Endothelial cell of umbilical vein (primary cell): ENCODE data around the gene PHF23. TPM values are rescaled to one million over a fixed set of nuclear protein-coding genes. Genes with fewer than 3 reads are reported as not detected.

Experiments used
- BruUV-seq: library from RNA; stranded (reverse); fragments of 400-500 nt; replicated peaks from 2 replicates; lab custom pipeline; 2021; lab: Mats Ljungman, UMichigan
- CTCF ChIA-PET: fragments of 300-600, 350-600 bp; sonication (Branson Sonifier 250); formaldehyde crosslinking; loops from one replicate; lab custom pipeline; 2021; ENCODE audit warnings: antibody characterized with exemption, inconsistent platforms; lab: Charles Lee
- POLR2A ChIA-PET: fragments of 300-600, 350-600 bp; sonication (Branson Sonifier 250); formaldehyde crosslinking; loops from one replicate; lab custom pipeline; 2021; ENCODE audit warnings: antibody characterized with exemption, inconsistent platforms; lab: Charles Lee
- DNase-seq: peaks from one replicate; pipeline ENCODE4 v3.0.0-alpha.2; 2011; ENCODE audit warnings: low read depth, low spot score
- FAIRE-seq: peaks from 2 replicates; lab custom pipeline; 2011; peaks lifted over from hg19 to GRCh38; lab: Jason Lieb, UNC
- H2AFZ ChIP-seq: 2 replicates; pipeline ENCODE4 v1.6.0; 2012; ENCODE audit warnings: low read depth, low read length, control low read depth, inconsistent platforms
- H3K27ac ChIP-seq: 2 replicates; pipeline ENCODE4 v1.5.1; 2011; ENCODE audit warnings: low read depth, mild to moderate bottlenecking, control low read depth, low read length, moderate library complexity; ENCODE audit not compliant: insufficient read depth
- H3K27me3 ChIP-seq, 2 experiments: 2 replicates each; pipeline versions ENCODE4 v1.6.0 to v1.6.1; 2011; ENCODE audit warnings: low read length in 2 of 2, mixed read lengths in 1 of 2; ENCODE audit not compliant: control insufficient read depth in 2 of 2, insufficient read depth in 2 of 2
- H3K36me3 ChIP-seq, 2 experiments: 2 replicates in 1 of 2; 3 replicates in 1 of 2; pipeline ENCODE4 v1.5.1; 2011; ENCODE audit warnings: low read length in 2 of 2, mild to moderate bottlenecking in 1 of 2, moderate library complexity in 1 of 2; ENCODE audit not compliant: control insufficient read depth in 2 of 2, insufficient read depth in 2 of 2; ENCODE audit errors: extremely low read depth in 1 of 2
- H3K4me1 ChIP-seq: 3 replicates; pipeline ENCODE4 v1.5.1; 2011; ENCODE audit warnings: mild to moderate bottlenecking, low read length; ENCODE audit not compliant: control insufficient read depth, insufficient read depth; ENCODE audit errors: extremely low read depth
- H3K4me2 ChIP-seq: 2 replicates; pipeline ENCODE4 v1.6.1; 2011; ENCODE audit warnings: low read length, control low read depth, mixed read lengths; ENCODE audit not compliant: insufficient read depth
- H3K4me3 ChIP-seq, 3 experiments: fragments of 200-600 bp in 1 of 3; sonication (generic), shearing (Covaris generic) in 1 of 3; replicated peaks in 1 of 3; 2 replicates each; pipeline ENCODE4 v1.5.1; 2011 to 2016; ENCODE audit warnings: control low read depth in 3 of 3, low read length in 3 of 3, mild to moderate bottlenecking in 2 of 3, inconsistent platforms in 1 of 3, low read depth in 1 of 3, moderate library complexity in 1 of 3; ENCODE audit not compliant: insufficient read depth in 1 of 3
- H3K79me2 ChIP-seq: 2 replicates; pipeline ENCODE4 v1.6.0; 2012; ENCODE audit warnings: low read length, inconsistent platforms; ENCODE audit not compliant: control insufficient read depth, insufficient read depth
- H3K9ac ChIP-seq: replicated peaks from 2 replicates; pipeline ENCODE3; 2011; ENCODE audit warnings: low read length, control low read depth; ENCODE audit not compliant: insufficient read depth; ENCODE audit errors: extremely low read depth
- H3K9me1 ChIP-seq: replicated peaks from 3 replicates; pipeline ENCODE4 v1.6.0; 2011; ENCODE audit warnings: mild to moderate bottlenecking, low read length; ENCODE audit not compliant: control insufficient read depth, insufficient read depth; ENCODE audit errors: extremely low read depth
- H3K9me3 ChIP-seq: replicated peaks from 2 replicates; pipeline ENCODE4 v1.5.1; 2012; ENCODE audit warnings: low read length, inconsistent platforms; ENCODE audit not compliant: control insufficient read depth, insufficient read depth
- H4K20me1 ChIP-seq: replicated peaks from 2 replicates; pipeline ENCODE3; 2011; ENCODE audit warnings: mild to moderate bottlenecking, low read length; ENCODE audit not compliant: control insufficient read depth, insufficient read depth; ENCODE audit errors: extremely low read depth
- EZH2 ChIP-seq: IDR thresholded peaks from 2 replicates; pipeline ENCODE4 v1.6.1; 2012; ENCODE audit warnings: borderline replicate concordance, low read depth, mild to moderate bottlenecking, moderate library complexity, low read length, inconsistent platforms; ENCODE audit not compliant: severe bottlenecking
- FOS ChIP-seq: IDR thresholded peaks from 2 replicates; pipeline ENCODE4 v1.6.1; 2011; ENCODE audit warnings: mild to moderate bottlenecking, low read length, moderate library complexity, borderline replicate concordance; ENCODE audit not compliant: insufficient read depth
- GATA2 ChIP-seq: IDR thresholded peaks from 2 replicates; pipeline ENCODE4 v1.7.0; 2011; ENCODE audit warnings: low read depth, mild to moderate bottlenecking, moderate library complexity, mixed read lengths, low read length; ENCODE audit not compliant: insufficient read length, insufficient read depth
- JUN ChIP-seq: IDR thresholded peaks from 2 replicates; pipeline ENCODE4 v1.6.1; 2011; ENCODE audit warnings: borderline replicate concordance, low read depth; ENCODE audit not compliant: insufficient read length, insufficient read depth
- MYC ChIP-seq: IDR thresholded peaks from one replicate; pipeline ENCODE4 v1.6.1; 2011; ENCODE audit warnings: mild to moderate bottlenecking, low read depth, low read length
- POLR2A ChIP-seq: IDR thresholded peaks from 2 replicates; pipeline ENCODE4 v1.6.1; 2012; ENCODE audit warnings: low read depth, mild to moderate bottlenecking, control low read depth, low read length
- POLR2AphosphoS5 ChIP-seq: IDR thresholded peaks from 2 replicates; pipeline ENCODE4 v1.6.1; 2012; ENCODE audit warnings: low read depth, mild to moderate bottlenecking, control low read depth, low read length, moderate library complexity; ENCODE audit not compliant: insufficient read depth
- dilution Hi-C: fragments of 300-500 bp; cut with MboI; formaldehyde crosslinking; loops from one replicate; pipeline ENCODE4 v1.15.0; 2019; ENCODE audit warnings: low sequenced_read_pairs; ENCODE audit not compliant: extremely low pct_ligation_motif_present
- intact Hi-C: fragments of 100-400 bp; cut with micrococcal nuclease; formaldehyde crosslinking; loops from one replicate; pipeline ENCODE4 v1.10.0; 2022
- polyA plus RNA-seq, 4 experiments: library from polyadenylated mRNA; depleted of rRNA in 3 of 4; stranded (reverse) in 3 of 4; unstranded in 1 of 4; fragments of >200 nt; gene quantifications; 2 replicates each; pipeline versions ENCODE4 v1.2.1 to v1.2.3, GENCODE V29; 2011 to 2012; ENCODE audit warnings: missing spikeins in 1 of 4
- total RNA-seq: library from RNA; stranded (reverse); gene quantifications from 2 replicates; pipeline ENCODE4 v1.2.3, GENCODE V29; 2021
- TF ChIP-seq, protein P1 (sequence below), 2 donors: IDR thresholded peaks; 1 replicate in 1 of 2; 2 replicates in 1 of 2; pipeline ENCODE4 v1.5.1; 2011; ENCODE audit warnings: low read length in 2 of 2, mild to moderate bottlenecking in 2 of 2, moderate library complexity in 2 of 2, control low read depth in 1 of 2, inconsistent platforms in 1 of 2, low read depth in 1 of 2; ENCODE audit not compliant: insufficient read depth in 1 of 2; ENCODE audit errors: extremely low read depth in 1 of 2
- TF ChIP-seq, protein P2 (sequence below): IDR thresholded peaks from 2 replicates; pipeline ENCODE4 v1.6.1; 2011; ENCODE audit not compliant: insufficient read depth, insufficient read length

The PHF23 gene
- total and polyA plus RNA-seq, 2 donors (not counting 3 experiments of a cell fraction or from before 2014, with no cell fraction given), result 35.6 to 54.7 TPM

DNA sequence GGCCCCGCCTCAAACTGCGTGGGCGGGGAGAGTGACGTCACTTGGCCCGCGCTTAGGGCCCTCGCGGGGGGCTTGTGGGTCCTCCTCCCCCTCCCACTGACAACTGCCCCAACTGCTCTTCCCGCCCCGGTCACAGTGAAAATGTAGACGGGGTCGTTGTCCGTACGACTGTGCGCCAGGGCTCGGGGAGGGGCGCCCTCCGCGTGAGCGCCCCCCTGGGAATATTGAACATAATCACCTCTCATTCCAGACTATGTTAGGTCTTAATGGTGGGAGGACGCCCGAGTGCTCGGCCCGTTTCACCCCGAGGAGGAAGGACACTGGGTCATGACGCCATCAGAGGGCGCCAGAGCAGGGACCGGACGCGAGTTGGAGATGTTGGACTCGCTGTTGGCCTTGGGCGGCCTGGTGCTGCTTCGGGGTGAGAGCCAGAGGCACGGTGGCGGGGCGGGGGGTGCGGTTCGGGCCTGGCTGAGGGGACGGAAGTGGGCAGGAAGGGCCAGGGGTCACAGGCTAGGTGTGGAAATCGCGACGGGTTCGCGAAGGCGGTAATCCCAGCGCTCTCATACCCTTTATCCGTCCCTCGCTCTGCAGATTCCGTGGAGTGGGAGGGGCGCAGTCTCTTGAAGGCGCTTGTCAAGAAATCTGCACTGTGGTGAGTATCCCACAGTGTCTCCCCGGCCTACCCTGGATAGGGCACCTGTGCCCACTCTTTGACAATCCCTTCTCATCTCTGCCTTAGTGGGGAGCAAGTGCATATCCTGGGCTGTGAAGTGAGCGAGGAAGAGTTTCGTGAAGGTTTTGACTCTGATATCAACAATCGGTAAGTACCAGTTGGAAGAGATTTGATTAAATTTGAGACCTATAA lies 13.2 kb upstream of the PHF23 start, which contains the start of gene ELP5:
ELP5 (plus strand) TSS at position 40 of the 868 bp plus-strand sequence; CDS start at position 376, 336 bp downstream.
- H3K36me3 ChIP-seq, result peaks cover 3 to 13% of the 10 kb centered on the region in 2 experiments
- intact Hi-C loops, result loop anchor here (1.0 to 5.0 kb wide), 6 partner anchors 9 to 185 kb away; partner anchors contain the start of genes FGF11, PHF23, SLC2A4 and TMEM102
- TSS peak; percentile 49 for BruUV-seq
- ChIA-PET POLR2A (no interaction called here), CTCF (interaction anchor here (1.1 to 1.2 kb wide), 2 partner anchors 9 to 44 kb away, joined by 3 to 5 read pairs; no protein-coding TSS in a partner anchor)
- peak within 1 kb of the TSS; percentile 95 for H3K27ac ChIP-seq
- H3K9me1 ChIP-seq, result no peaks in the 10 kb centered on the region
- H3K9ac ChIP-seq, result peak within 1 kb of the TSS; percentile 94
- peak within 1 kb of the TSS; percentile 82 for H2AFZ ChIP-seq
- dilution Hi-C loops, result no loop called here
- H3K9me3 ChIP-seq, result no peaks in the 10 kb centered on the region
- DNase-seq, result peak; percentile 99
- no peaks in the 10 kb centered on the region for H4K20me1 ChIP-seq
- FAIRE-seq, result no peak
- peak; percentile 70 for TF ChIP-seq POLR2AphosphoS5
- no peak for TF ChIP-seq EZH2
- TF ChIP-seq, protein P1, sequence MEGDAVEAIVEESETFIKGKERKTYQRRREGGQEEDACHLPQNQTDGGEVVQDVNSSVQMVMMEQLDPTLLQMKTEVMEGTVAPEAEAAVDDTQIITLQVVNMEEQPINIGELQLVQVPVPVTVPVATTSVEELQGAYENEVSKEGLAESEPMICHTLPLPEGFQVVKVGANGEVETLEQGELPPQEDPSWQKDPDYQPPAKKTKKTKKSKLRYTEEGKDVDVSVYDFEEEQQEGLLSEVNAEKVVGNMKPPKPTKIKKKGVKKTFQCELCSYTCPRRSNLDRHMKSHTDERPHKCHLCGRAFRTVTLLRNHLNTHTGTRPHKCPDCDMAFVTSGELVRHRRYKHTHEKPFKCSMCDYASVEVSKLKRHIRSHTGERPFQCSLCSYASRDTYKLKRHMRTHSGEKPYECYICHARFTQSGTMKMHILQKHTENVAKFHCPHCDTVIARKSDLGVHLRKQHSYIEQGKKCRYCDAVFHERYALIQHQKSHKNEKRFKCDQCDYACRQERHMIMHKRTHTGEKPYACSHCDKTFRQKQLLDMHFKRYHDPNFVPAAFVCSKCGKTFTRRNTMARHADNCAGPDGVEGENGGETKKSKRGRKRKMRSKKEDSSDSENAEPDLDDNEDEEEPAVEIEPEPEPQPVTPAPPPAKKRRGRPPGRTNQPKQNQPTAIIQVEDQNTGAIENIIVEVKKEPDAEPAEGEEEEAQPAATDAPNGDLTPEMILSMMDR (IDR thresholded peaks at IDR 0.05; ENCODE audit: extremely low read depth in 1 of 2, insufficient read depth in 1 of 2, low read depth in 1 of 2, low read length in 2 of 2), result peak in 1 of 2 donors; percentile 10
- TF ChIP-seq POLR2A, result peak; percentile 49
- TF ChIP-seq, protein P2, sequence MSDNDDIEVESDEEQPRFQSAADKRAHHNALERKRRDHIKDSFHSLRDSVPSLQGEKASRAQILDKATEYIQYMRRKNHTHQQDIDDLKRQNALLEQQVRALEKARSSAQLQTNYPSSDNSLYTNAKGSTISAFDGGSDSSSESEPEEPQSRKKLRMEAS, result peak; percentile 3
- TF ChIP-seq GATA2, result no peak
- peak; percentile 60 for TF ChIP-seq JUN
- TF ChIP-seq FOS, result no peak
- TF ChIP-seq MYC, result no peak
- H3K79me2 ChIP-seq, result peaks cover 55% of the 10 kb centered on the region
- no peaks in the 10 kb centered on the region for H3K27me3 ChIP-seq
- H3K4me3 ChIP-seq, result peak within 1 kb of the TSS; percentile 57 to 87 (median 83)
- peak within 1 kb of the TSS; percentile 90 for H3K4me2 ChIP-seq
- H3K4me1 ChIP-seq, result peaks cover 23% of the 10 kb centered on the region
